C4-2B (cell line): ENCODE results near the gene CAMK1.

ENCODE experiments used
- CTCF ChIP-seq: fragments of 450-650 bp; conservative IDR thresholded peaks from 2 replicates; pipeline ENCODE4 v1.5.1; 2017; ENCODE audit warnings: mild to moderate bottlenecking
- ZFX ChIP-seq: fragments of 450-650 bp; IDR thresholded peaks from 2 replicates; pipeline ENCODE4 v1.6.1; 2017

- no peak for TF ChIP-seq CTCF
- TF ChIP-seq ZFX = no peak
Measured at GRCh38 chr3:9717563-9717962, 52.2 kb downstream of the CAMK1 start.
